B cell (primary cell): ENCODE measurements around the gene SREBF1. TPM values are rescaled to one million over a fixed set of nuclear protein-coding genes. Genes with fewer than 3 reads are reported as not detected.
A peak's percentile ranks its signal among the peaks of the same experiment; 100 is the strongest.

ENCODE experiments used
- ATAC-seq: fragments of 200-7000 bp; cut with Tn5 transposase; one replicate; pipeline ENCODE4 v1.10.0; 2021; ENCODE audit warnings: low read depth, mild to moderate bottlenecking, moderate number of reproducible peaks, moderate library complexity
- CTCF ChIA-PET: fragments of 350-600 bp; sonication (Branson Sonifier 250); formaldehyde crosslinking; loops from one replicate; lab custom pipeline; 2021; ENCODE audit warnings: antibody characterized with exemption, inconsistent platforms; lab: Charles Lee
- POLR2A ChIA-PET: fragments of 350-600 bp; sonication (Branson Sonifier 250); formaldehyde crosslinking; loops from one replicate; lab custom pipeline; 2021; ENCODE audit warnings: antibody characterized with exemption; lab: Charles Lee
- DNase-seq: peaks from one replicate; pipeline ENCODE4 v3.0.0; 2013
- H2AFZ ChIP-seq: 2 replicates; pipeline ENCODE4 v1.6.1; 2012; ENCODE audit warnings: mild to moderate bottlenecking, low read depth, low read length; ENCODE audit not compliant: insufficient read depth, poor library complexity, severe bottlenecking
- H3K27ac ChIP-seq, 2 donors: 1 replicate in 1 of 2; 2 replicates in 1 of 2; pipeline ENCODE4 v1.5.1; 2012 to 2013; ENCODE audit warnings: low read length in 2 of 2, mild to moderate bottlenecking in 2 of 2, moderate library complexity in 1 of 2
- H3K27me3 ChIP-seq, 4 experiments: fragments of 200-600 bp in 1 of 4; sonication (generic) in 1 of 4; replicated peaks in 1 of 4; 1 replicate in 2 of 4; 2 replicates in 2 of 4; pipeline versions ENCODE4 v1.6.1 to v1.7.0; 2013 to 2016; ENCODE audit warnings: low read length in 3 of 4, mild to moderate bottlenecking in 2 of 4, mixed read lengths in 1 of 4, moderate library complexity in 1 of 4; ENCODE audit not compliant: insufficient read depth in 4 of 4, control insufficient read depth in 3 of 4; ENCODE audit errors: control extremely low read depth in 1 of 4
- H3K36me3 ChIP-seq, 2 experiments: replicated peaks in 1 of 2; 1 replicate in 1 of 2; 2 replicates in 1 of 2; pipeline versions ENCODE4 v1.6.1 to v1.7.1; 2013; ENCODE audit warnings: low read length in 1 of 2; ENCODE audit not compliant: insufficient read depth in 2 of 2, control insufficient read depth in 1 of 2; ENCODE audit errors: control extremely low read depth in 1 of 2, extremely low read depth in 1 of 2
- H3K4me1 ChIP-seq, 2 donors: fragments of 200-600 bp in 1 of 2; sonication (generic) in 1 of 2; 1 replicate in 1 of 2; 2 replicates in 1 of 2; pipeline versions ENCODE4 v1.5.1 to v1.6.1; 2013 to 2017; ENCODE audit warnings: low read length in 2 of 2; ENCODE audit not compliant: control insufficient read depth in 2 of 2, insufficient read depth in 2 of 2
- H3K4me2 ChIP-seq: replicated peaks from 2 replicates; pipeline ENCODE3; 2012; ENCODE audit warnings: mild to moderate bottlenecking, low read depth, low read length; ENCODE audit not compliant: poor library complexity, severe bottlenecking
- H3K4me3 ChIP-seq, 5 experiments: fragments of 200-600 bp in 1 of 5; sonication (generic) in 1 of 5; 1 replicate in 3 of 5; 2 replicates in 2 of 5; pipeline versions ENCODE4 v1.5.1 to v1.7.0; 2011 to 2016; ENCODE audit warnings: low read length in 4 of 5, mild to moderate bottlenecking in 4 of 5, low read depth in 2 of 5, control low read depth in 1 of 5, moderate library complexity in 1 of 5; ENCODE audit not compliant: insufficient read depth in 1 of 5; ENCODE audit errors: control extremely low read depth in 1 of 5, extremely low read depth in 1 of 5
- H3K79me2 ChIP-seq: fragments of 200-600 bp; sonication (generic); one replicate; pipeline ENCODE4 v1.6.0; 2016; ENCODE audit warnings: low read length; ENCODE audit not compliant: control insufficient read depth, insufficient read depth
- H3K9ac ChIP-seq: fragments of 200-600 bp; sonication (generic); 2 replicates; pipeline ENCODE4 v1.6.1; 2017; ENCODE audit warnings: mild to moderate bottlenecking, low read length, moderate library complexity
- H3K9me3 ChIP-seq, 3 donors: one replicate each; pipeline versions ENCODE4 v1.6.1 to v1.7.1; 2013; ENCODE audit warnings: low read length in 2 of 3; ENCODE audit not compliant: control insufficient read depth in 2 of 3, insufficient read depth in 1 of 3; ENCODE audit errors: control extremely low read depth in 1 of 3
- H4K20me1 ChIP-seq: 2 replicates; pipeline ENCODE4 v1.6.0; 2012; ENCODE audit warnings: mild to moderate bottlenecking, low read length; ENCODE audit not compliant: insufficient read depth, control insufficient read depth, poor library complexity, severe bottlenecking
- H3K27ac Mint-ChIP-seq: one replicate; pipeline ENCODE4 v1.8.0; 2021; ENCODE audit warnings: mixed read lengths
- H3K27me3 Mint-ChIP-seq: one replicate; pipeline ENCODE4 v1.8.0; 2021; ENCODE audit warnings: mixed read lengths
- H3K4me1 Mint-ChIP-seq: one replicate; pipeline ENCODE4 v1.8.0; 2021; ENCODE audit warnings: mixed read lengths
- H3K4me3 Mint-ChIP-seq: one replicate; pipeline ENCODE4 v1.8.0; 2021; ENCODE audit warnings: mixed read lengths
- H3K9me3 Mint-ChIP-seq: one replicate; pipeline ENCODE4 v1.8.0; 2022; ENCODE audit warnings: mixed read lengths; ENCODE audit not compliant: insufficient read depth
- EZH2 ChIP-seq: IDR thresholded peaks from 2 replicates; pipeline ENCODE4 v1.6.1; 2012; ENCODE audit warnings: borderline replicate concordance, low read depth, mild to moderate bottlenecking, moderate library complexity, low read length; ENCODE audit not compliant: insufficient read depth, poor library complexity, severe bottlenecking
- WGBS: methylation state at CpG from one replicate; pipeline ENCODE4 v1.1.5; 2013; ENCODE audit warnings: missing lambda C conversion rate; ENCODE audit not compliant: insufficient coverage; 5-methylcytosine and 5-hydroxymethylcytosine counted together
- intact Hi-C: fragments of 100-400 bp; cut with micrococcal nuclease; formaldehyde crosslinking; loops from one replicate; pipeline ENCODE4 v1.10.0; 2022
- polyA plus RNA-seq: library from polyadenylated mRNA; depleted of rRNA; stranded (reverse); fragments of >200 nt; gene quantifications from 2 replicates; pipeline ENCODE4 v1.2.3, GENCODE V29; 2012
- total RNA-seq, 2 donors: library from RNA; stranded (reverse); fragments of 120-200 nt in 1 of 2; gene quantifications; 1 replicate in 1 of 2; 2 replicates in 1 of 2; pipeline versions ENCODE4 v1.2.3 to v1.2.4, GENCODE V29; 2013 to 2022
- TF ChIP-seq, protein P1 (sequence below): fragments of 200-600 bp; IDR thresholded peaks from one replicate; pipeline ENCODE4 v1.8.0; 2022; ENCODE audit warnings: antibody characterized with exemption, mild to moderate bottlenecking

Gene SREBF1
- total and polyA plus RNA-seq, 2 donors (not counting 1 experiment from before 2014, with no cell fraction given): 21.6 to 34.9 TPM

DNA sequence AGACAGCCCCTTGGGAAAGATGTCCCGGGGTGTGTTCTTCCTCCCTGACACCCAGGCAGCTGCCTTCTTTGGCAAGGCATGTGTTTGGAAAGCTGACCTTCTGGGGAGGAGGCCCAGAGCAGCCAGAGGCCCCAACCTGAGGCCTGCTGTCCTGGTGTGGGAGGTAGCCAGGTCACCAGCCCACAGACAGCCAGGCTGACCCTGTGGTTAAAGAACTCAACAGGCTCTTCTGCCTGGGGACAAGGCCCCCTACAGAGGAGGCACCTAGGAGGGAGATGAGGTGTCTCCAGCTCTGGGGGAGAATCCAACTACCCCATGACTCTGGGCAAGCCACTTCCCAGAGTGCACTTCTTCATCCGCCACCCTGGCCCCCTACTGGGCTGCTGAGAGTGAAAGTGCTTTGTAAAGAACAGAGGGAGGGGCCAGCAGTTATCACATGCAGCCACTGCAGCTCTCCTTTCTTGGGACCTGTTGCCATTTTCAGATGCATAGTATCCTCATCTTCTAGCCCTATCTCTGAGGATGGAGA is 13.1 kb upstream of the SREBF1 start:
- ATAC-seq: peak; percentile 88
- WGBS: 29% methylated on average over 1 of the region's 2 CpGs

More for the DNA sequence above, 13.1 kb upstream of the SREBF1 start:
- ChIA-PET CTCF (interaction anchor here (1.0 to 2.7 kb wide), 3 partner anchors 11 to 38 kb away, joined by 3 to 19 read pairs (median 6); no protein-coding TSS in a partner anchor), POLR2A (interaction anchor here (0.7 to 1.3 kb wide), 3 partner anchors 9 to 93 kb away, joined by 3 to 4 read pairs (median 3); partner anchors contain the start of gene SREBF1)
- Histone ChIP-seq H3K27me3 (no peaks in the 10 kb centered on the region), H2AFZ (no peak overlapping the region), H3K79me2 (no peaks in the 10 kb centered on the region), H3K27ac (peak overlapping the region; percentile 30 to 37), H3K9me3 (no peaks in the 10 kb centered on the region), H3K4me2 (peak overlapping the region; percentile 28), H4K20me1 (no peaks in the 10 kb centered on the region), H3K4me1 (peaks cover 24 to 31% of the 10 kb centered on the region in 2 donors), H3K9ac (no peak overlapping the region), H3K4me3 (no peak overlapping the region), H3K36me3 (no peaks in the 10 kb centered on the region)
- Mint-ChIP-seq H3K27ac (no peak overlapping the region), H3K9me3 (no peaks in the 10 kb centered on the region), H3K27me3 (no peaks in the 10 kb centered on the region), H3K4me1 (peaks cover 33% of the 10 kb centered on the region), H3K4me3 (no peak overlapping the region)
- TF ChIP-seq, protein P1, sequence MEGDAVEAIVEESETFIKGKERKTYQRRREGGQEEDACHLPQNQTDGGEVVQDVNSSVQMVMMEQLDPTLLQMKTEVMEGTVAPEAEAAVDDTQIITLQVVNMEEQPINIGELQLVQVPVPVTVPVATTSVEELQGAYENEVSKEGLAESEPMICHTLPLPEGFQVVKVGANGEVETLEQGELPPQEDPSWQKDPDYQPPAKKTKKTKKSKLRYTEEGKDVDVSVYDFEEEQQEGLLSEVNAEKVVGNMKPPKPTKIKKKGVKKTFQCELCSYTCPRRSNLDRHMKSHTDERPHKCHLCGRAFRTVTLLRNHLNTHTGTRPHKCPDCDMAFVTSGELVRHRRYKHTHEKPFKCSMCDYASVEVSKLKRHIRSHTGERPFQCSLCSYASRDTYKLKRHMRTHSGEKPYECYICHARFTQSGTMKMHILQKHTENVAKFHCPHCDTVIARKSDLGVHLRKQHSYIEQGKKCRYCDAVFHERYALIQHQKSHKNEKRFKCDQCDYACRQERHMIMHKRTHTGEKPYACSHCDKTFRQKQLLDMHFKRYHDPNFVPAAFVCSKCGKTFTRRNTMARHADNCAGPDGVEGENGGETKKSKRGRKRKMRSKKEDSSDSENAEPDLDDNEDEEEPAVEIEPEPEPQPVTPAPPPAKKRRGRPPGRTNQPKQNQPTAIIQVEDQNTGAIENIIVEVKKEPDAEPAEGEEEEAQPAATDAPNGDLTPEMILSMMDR: peak; percentile 39
- no peak for TF ChIP-seq EZH2
- intact Hi-C loops: loop anchor here (1.0 kb wide), 1 partner anchor 27 kb away; no protein-coding TSS in a partner anchor
- DNase-seq: peak; percentile 72
